ENCODE results near the gene SLC5A12. TPM values are rescaled to one million over a fixed set of nuclear protein-coding genes. Genes with fewer than 3 reads are reported as not detected.

The SLC5A12 gene
- total RNA-seq, 1 experiment from 2014 or later = not detected

DNA sequence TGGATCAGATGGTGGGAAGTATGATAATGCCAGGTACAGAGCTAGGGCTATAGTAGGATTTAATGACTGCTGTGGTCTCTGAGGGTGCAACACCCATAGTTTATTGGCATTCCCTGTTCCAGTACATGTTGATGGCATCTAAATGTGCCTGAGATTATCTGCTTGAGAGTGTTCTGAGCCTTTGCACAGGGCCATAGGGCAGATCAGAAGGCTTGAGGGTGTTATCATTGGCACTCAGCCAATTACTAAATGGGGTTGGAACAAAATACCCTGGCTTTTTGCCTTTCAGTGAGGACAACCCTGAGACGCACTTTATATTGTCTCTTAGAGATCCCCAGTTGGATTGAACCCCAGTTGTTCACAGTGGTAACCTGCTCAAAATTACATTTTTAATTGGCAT, 6.7 kb downstream of the SLC5A12 start:
- no TSS peak for BruUV-seq (replicated peaks)
- ChIA-PET CTCF (no interaction called here), POLR2A (no interaction called here)
- intact Hi-C loops (cut with micrococcal nuclease) = no loop called here
- TF ChIP-seq, protein P1, sequence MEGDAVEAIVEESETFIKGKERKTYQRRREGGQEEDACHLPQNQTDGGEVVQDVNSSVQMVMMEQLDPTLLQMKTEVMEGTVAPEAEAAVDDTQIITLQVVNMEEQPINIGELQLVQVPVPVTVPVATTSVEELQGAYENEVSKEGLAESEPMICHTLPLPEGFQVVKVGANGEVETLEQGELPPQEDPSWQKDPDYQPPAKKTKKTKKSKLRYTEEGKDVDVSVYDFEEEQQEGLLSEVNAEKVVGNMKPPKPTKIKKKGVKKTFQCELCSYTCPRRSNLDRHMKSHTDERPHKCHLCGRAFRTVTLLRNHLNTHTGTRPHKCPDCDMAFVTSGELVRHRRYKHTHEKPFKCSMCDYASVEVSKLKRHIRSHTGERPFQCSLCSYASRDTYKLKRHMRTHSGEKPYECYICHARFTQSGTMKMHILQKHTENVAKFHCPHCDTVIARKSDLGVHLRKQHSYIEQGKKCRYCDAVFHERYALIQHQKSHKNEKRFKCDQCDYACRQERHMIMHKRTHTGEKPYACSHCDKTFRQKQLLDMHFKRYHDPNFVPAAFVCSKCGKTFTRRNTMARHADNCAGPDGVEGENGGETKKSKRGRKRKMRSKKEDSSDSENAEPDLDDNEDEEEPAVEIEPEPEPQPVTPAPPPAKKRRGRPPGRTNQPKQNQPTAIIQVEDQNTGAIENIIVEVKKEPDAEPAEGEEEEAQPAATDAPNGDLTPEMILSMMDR (IDR thresholded peaks at IDR 0.05; ENCODE audit: unreplicated experiment) = no peak
- Mint-ChIP-seq H3K4me1 (ENCODE audit: insufficient read depth, unreplicated experiment) (peaks cover 7% of the 10 kb centered on the region), H3K9me3 (ENCODE audit: unreplicated experiment) (no peaks in the 10 kb centered on the region), H3K27me3 (ENCODE audit: insufficient read depth, unreplicated experiment) (peaks cover 24% of the 10 kb centered on the region), H3K36me3 (ENCODE audit: insufficient read depth, unreplicated experiment) (no peaks in the 10 kb centered on the region), H3K27ac (ENCODE audit: low read depth, unreplicated experiment) (no peak overlapping the region), H3K4me3 (ENCODE audit: unreplicated experiment) (no peak overlapping the region)
- DNase-seq (ENCODE audit: unreplicated experiment) = peak; percentile 19

DNA sequence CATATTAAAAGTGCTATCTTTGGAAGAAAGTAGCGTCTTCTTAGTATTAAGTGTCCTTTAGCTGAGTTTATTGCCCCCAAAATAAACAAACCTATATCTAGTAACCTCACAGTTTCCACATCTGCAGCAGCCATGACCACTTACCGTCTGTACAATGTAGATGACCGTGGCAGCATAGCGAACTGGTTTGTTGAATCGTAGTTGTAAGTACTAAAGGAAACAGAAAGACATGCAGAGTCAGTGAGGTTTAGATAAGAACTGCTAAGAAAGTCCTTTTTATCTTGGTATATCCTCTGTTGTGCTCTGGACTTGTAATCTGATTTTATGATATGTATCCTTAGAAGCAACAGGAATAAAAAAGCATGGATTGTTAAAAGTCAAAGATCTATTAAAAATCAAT, 9.4 kb downstream of the SLC5A12 start:
- no TSS peak for BruUV-seq (replicated peaks)
- CTCF ChIA-PET = no interaction called here
- intact Hi-C loops (cut with micrococcal nuclease) = no loop called here
- TF ChIP-seq, protein P1 (IDR thresholded peaks at IDR 0.05; ENCODE audit: unreplicated experiment) = no peak
- Mint-ChIP-seq H3K27ac (ENCODE audit: low read depth, unreplicated experiment) (no peak overlapping the region), H3K4me3 (ENCODE audit: unreplicated experiment) (no peak overlapping the region), H3K9me3 (ENCODE audit: unreplicated experiment) (no peaks in the 10 kb centered on the region), H3K36me3 (ENCODE audit: insufficient read depth, unreplicated experiment) (no peaks in the 10 kb centered on the region), H3K4me1 (ENCODE audit: insufficient read depth, unreplicated experiment) (peaks cover 7% of the 10 kb centered on the region), H3K27me3 (ENCODE audit: insufficient read depth, unreplicated experiment) (peaks cover 24% of the 10 kb centered on the region)
- POLR2A ChIA-PET = no interaction called here
- no peak for DNase-seq (ENCODE audit: unreplicated experiment)

DNA sequence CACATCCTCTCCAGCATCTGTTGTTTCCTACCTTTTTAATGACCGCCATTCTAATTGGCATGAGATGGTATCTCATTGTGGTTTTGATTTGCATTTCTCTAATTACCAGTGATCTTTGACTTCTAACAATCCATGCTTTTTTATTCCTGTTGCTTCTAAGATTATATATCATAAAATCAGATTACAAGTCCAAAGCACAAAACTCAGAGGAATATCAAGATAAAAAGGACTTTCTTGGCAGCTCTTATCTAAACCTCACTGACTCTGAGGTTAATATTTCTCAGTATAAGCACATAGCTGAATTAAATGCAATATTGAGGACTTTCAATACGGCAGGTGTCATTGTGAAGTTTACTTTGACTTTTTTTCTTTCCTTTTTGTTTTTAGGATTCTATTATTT, 11.4 kb downstream of the SLC5A12 start:
- Mint-ChIP-seq H3K4me1 (ENCODE audit: insufficient read depth, unreplicated experiment) (peaks cover 6% of the 10 kb centered on the region), H3K4me3 (ENCODE audit: unreplicated experiment) (no peak overlapping the region), H3K9me3 (ENCODE audit: unreplicated experiment) (no peaks in the 10 kb centered on the region), H3K27ac (ENCODE audit: low read depth, unreplicated experiment) (no peak overlapping the region), H3K27me3 (ENCODE audit: insufficient read depth, unreplicated experiment) (peaks cover 24% of the 10 kb centered on the region), H3K36me3 (ENCODE audit: insufficient read depth, unreplicated experiment) (no peaks in the 10 kb centered on the region)
- no TSS peak for BruUV-seq (replicated peaks)
- CTCF ChIA-PET = no interaction called here
- DNase-seq (ENCODE audit: unreplicated experiment) = no peak
- POLR2A ChIA-PET = no interaction called here
- TF ChIP-seq, protein P1 (IDR thresholded peaks at IDR 0.05; ENCODE audit: unreplicated experiment) = no peak
- intact Hi-C loops (cut with micrococcal nuclease) = no loop called here

DNA sequence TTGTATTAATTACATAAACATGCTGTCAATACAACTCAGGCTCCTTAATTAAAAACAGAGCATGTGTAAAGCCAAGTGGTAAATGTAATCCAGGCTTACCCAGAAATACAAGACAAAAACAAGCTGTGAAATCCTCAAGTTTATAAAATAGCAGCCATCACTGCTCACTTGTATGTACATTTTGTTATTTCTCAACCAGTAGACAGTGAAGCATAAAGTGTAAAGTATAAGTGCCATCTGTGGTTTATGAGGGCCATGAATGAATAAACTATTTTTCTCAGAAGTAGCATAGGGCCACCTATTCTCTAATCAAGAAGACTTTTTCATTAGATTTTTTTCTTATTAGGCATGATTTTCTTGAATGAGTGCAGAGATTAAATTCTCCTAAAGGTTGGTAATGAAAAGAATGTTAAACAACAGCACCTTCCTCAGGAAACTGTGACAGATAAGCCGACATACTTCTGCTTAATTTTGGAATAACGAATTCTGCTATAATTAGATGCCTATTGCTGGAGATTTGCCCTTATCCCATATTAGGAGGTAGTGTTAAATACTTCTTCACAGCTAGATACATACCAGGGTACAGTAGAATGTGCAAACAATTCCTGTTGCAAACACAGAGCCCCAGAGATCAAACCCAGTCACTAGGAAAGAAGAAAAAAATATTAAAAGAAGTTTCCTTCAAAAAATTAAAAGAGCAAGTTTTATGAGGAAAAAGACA, 13.0 kb downstream of the SLC5A12 start:
- Mint-ChIP-seq H3K27me3 (ENCODE audit: insufficient read depth, unreplicated experiment) (peaks cover 24% of the 10 kb centered on the region), H3K9me3 (ENCODE audit: unreplicated experiment) (no peaks in the 10 kb centered on the region), H3K4me3 (ENCODE audit: unreplicated experiment) (no peak overlapping the region), H3K4me1 (ENCODE audit: insufficient read depth, unreplicated experiment) (no peaks in the 10 kb centered on the region), H3K27ac (ENCODE audit: low read depth, unreplicated experiment) (no peak overlapping the region), H3K36me3 (ENCODE audit: insufficient read depth, unreplicated experiment) (no peaks in the 10 kb centered on the region)
- CTCF ChIA-PET = no interaction called here
- no TSS peak for BruUV-seq (replicated peaks)
- DNase-seq (ENCODE audit: unreplicated experiment) = no peak
- intact Hi-C loops (cut with micrococcal nuclease) = no loop called here
- TF ChIP-seq, protein P1 (IDR thresholded peaks at IDR 0.05; ENCODE audit: unreplicated experiment) = no peak
- POLR2A ChIA-PET = no interaction called here
